ENCODE results near the gene KRT34.
A peak's percentile ranks its signal among the peaks of the same experiment; 100 is the strongest.

KRT34 gene

GRCh38 chr17:41406205-41406604, 24.1 kb upstream of the KRT34 start:
- DNase-seq, result no peak
- 65% methylated on average over 5 of the region's 5 CpGs for WGBS
- H3K4me1 ChIP-seq (ENCODE audit: control insufficient read depth, insufficient read depth, low read depth, low read length), result peaks cover 22% of the 10 kb centered on the region

GRCh38 chr17:41404024-41404671, 22.0 kb upstream of the KRT34 start:
- 39% methylated on average over 7 of the region's 7 CpGs for WGBS
- Histone ChIP-seq H3K79me1 (replicated peaks; ENCODE audit: low read length, poor library complexity, severe bottlenecking) (no peaks in the 10 kb centered on the region), H2AK5ac (ENCODE audit: low read length, severe bottlenecking) (peak overlapping the region; percentile 54)

More at GRCh38 chr17:41406205-41406604, 24.1 kb upstream of the KRT34 start:
- Histone ChIP-seq H2BK120ac (ENCODE audit: low read depth, low read length) (no peak overlapping the region), H3K9ac (ENCODE audit: low read length) (no peak overlapping the region), H3K23ac (ENCODE audit: low read length in 2 of 2) (no peak overlapping the region), H2BK12ac (ENCODE audit: low read length in 2 of 2) (no peak overlapping the region), H4K8ac (ENCODE audit: low read length) (no peak overlapping the region), H4K91ac (ENCODE audit: low read length) (no peak overlapping the region), H3K27ac (ENCODE audit: low read length, poor library complexity, severe bottlenecking) (no peak overlapping the region), H3K36me3 (ENCODE audit: control insufficient read depth in 1 of 2, insufficient read depth in 2 of 2, low read depth in 1 of 2, low read length in 2 of 2) (no peaks in the 10 kb centered on the region), H3K4me2 (ENCODE audit: low read length, poor library complexity, severe bottlenecking) (no peak overlapping the region), H3K14ac (ENCODE audit: low read length in 2 of 2) (no peak overlapping the region), H3K4me3 (ENCODE audit: insufficient read depth in 1 of 2, low read depth in 1 of 2, low read length in 2 of 2) (no peak overlapping the region), H3K79me1 (replicated peaks; ENCODE audit: low read length, poor library complexity, severe bottlenecking) (no peaks in the 10 kb centered on the region), H2AK5ac (ENCODE audit: low read length, severe bottlenecking) (no peak overlapping the region), H3K4ac (ENCODE audit: low read depth in 1 of 2, low read length in 2 of 2) (no peak overlapping the region), H3K9me3 (ENCODE audit: control insufficient read depth, low read length) (no peaks in the 10 kb centered on the region), H3K18ac (ENCODE audit: low read depth in 1 of 2, low read length in 2 of 2) (no peak overlapping the region), H3K27me3 (ENCODE audit: control insufficient read depth in 1 of 2, insufficient read depth in 1 of 2, low read length in 2 of 2) (peaks cover 0 to 21% of the 10 kb centered on the region in 2 experiments), H2AFZ (ENCODE audit: low read depth, low read length) (no peak overlapping the region), H2BK15ac (ENCODE audit: low read depth, poor library complexity, severe bottlenecking) (no peak overlapping the region), H2BK5ac (ENCODE audit: low read depth, low read length, poor library complexity, severe bottlenecking) (no peak overlapping the region)

GRCh38 chr17:41403404-41404023, 21.4 kb upstream of the KRT34 start:
- Histone ChIP-seq H3K14ac (ENCODE audit: low read length in 2 of 2) (no peak overlapping the region), H4K91ac (ENCODE audit: low read length) (no peak overlapping the region), H3K4ac (ENCODE audit: low read depth in 1 of 2, low read length in 2 of 2) (no peak overlapping the region), H3K36me3 (ENCODE audit: control insufficient read depth in 1 of 2, insufficient read depth in 2 of 2, low read depth in 1 of 2, low read length in 2 of 2) (no peaks in the 10 kb centered on the region), H3K23ac (ENCODE audit: low read length in 2 of 2) (no peak overlapping the region), H3K18ac (ENCODE audit: low read depth in 1 of 2, low read length in 2 of 2) (no peak overlapping the region), H3K9me3 (ENCODE audit: control insufficient read depth, low read length) (no peaks in the 10 kb centered on the region), H3K9ac (ENCODE audit: low read length) (no peak overlapping the region), H2AK5ac (ENCODE audit: low read length, severe bottlenecking) (no peak overlapping the region), H3K27me3 (ENCODE audit: control insufficient read depth in 1 of 2, insufficient read depth in 1 of 2, low read length in 2 of 2) (peaks cover 0 to 20% of the 10 kb centered on the region in 2 experiments), H3K27ac (ENCODE audit: low read length, poor library complexity, severe bottlenecking) (peak overlapping the region; percentile 4), H4K8ac (ENCODE audit: low read length) (no peak overlapping the region), H2BK12ac (ENCODE audit: low read length in 2 of 2) (no peak overlapping the region), H2AFZ (ENCODE audit: low read depth, low read length) (no peak overlapping the region), H3K79me1 (replicated peaks; ENCODE audit: low read length, poor library complexity, severe bottlenecking) (no peaks in the 10 kb centered on the region), H2BK15ac (ENCODE audit: low read depth, poor library complexity, severe bottlenecking) (no peak overlapping the region), H2BK5ac (ENCODE audit: low read depth, low read length, poor library complexity, severe bottlenecking) (no peak overlapping the region), H2BK120ac (ENCODE audit: low read depth, low read length) (no peak overlapping the region), H3K4me1 (ENCODE audit: control insufficient read depth, insufficient read depth, low read depth, low read length) (peaks cover 22% of the 10 kb centered on the region), H3K4me2 (ENCODE audit: low read length, poor library complexity, severe bottlenecking) (no peak overlapping the region), H3K4me3 (ENCODE audit: insufficient read depth in 1 of 2, low read depth in 1 of 2, low read length in 2 of 2) (no peak overlapping the region)
- WGBS, result 43% methylated on average over 3 of the region's 4 CpGs
- no peak for DNase-seq

More at GRCh38 chr17:41404024-41404671, 22.0 kb upstream of the KRT34 start:
- Histone ChIP-seq H2BK5ac (ENCODE audit: low read depth, low read length, poor library complexity, severe bottlenecking) (no peak overlapping the region), H2AFZ (ENCODE audit: low read depth, low read length) (no peak overlapping the region), H2BK120ac (ENCODE audit: low read depth, low read length) (no peak overlapping the region), H3K27ac (ENCODE audit: low read length, poor library complexity, severe bottlenecking) (peak overlapping the region; percentile 4), H3K4me2 (ENCODE audit: low read length, poor library complexity, severe bottlenecking) (no peak overlapping the region), H4K91ac (ENCODE audit: low read length) (no peak overlapping the region), H3K9ac (ENCODE audit: low read length) (peak overlapping the region; percentile 37), H3K23ac (ENCODE audit: low read length in 2 of 2) (no peak overlapping the region), H3K4ac (ENCODE audit: low read depth in 1 of 2, low read length in 2 of 2) (no peak overlapping the region), H3K4me1 (ENCODE audit: control insufficient read depth, insufficient read depth, low read depth, low read length) (peaks cover 22% of the 10 kb centered on the region), H3K14ac (ENCODE audit: low read length in 2 of 2) (no peak overlapping the region), H3K18ac (ENCODE audit: low read depth in 1 of 2, low read length in 2 of 2) (no peak overlapping the region), H2BK15ac (ENCODE audit: low read depth, poor library complexity, severe bottlenecking) (no peak overlapping the region), H3K36me3 (ENCODE audit: control insufficient read depth in 1 of 2, insufficient read depth in 2 of 2, low read depth in 1 of 2, low read length in 2 of 2) (no peaks in the 10 kb centered on the region), H3K27me3 (ENCODE audit: control insufficient read depth in 1 of 2, insufficient read depth in 1 of 2, low read length in 2 of 2) (peaks cover 0 to 26% of the 10 kb centered on the region in 2 experiments), H2BK12ac (ENCODE audit: low read length in 2 of 2) (no peak overlapping the region), H4K8ac (ENCODE audit: low read length) (no peak overlapping the region), H3K9me3 (ENCODE audit: control insufficient read depth, low read length) (no peaks in the 10 kb centered on the region), H3K4me3 (ENCODE audit: insufficient read depth in 1 of 2, low read depth in 1 of 2, low read length in 2 of 2) (no peak overlapping the region)
- peak; percentile 93 for DNase-seq

- Histone ChIP-seq H3K4ac (ENCODE audit: low read depth in 1 of 2, low read length in 2 of 2) (no peak overlapping the region), H2BK5ac (ENCODE audit: low read depth, low read length, poor library complexity, severe bottlenecking) (no peak overlapping the region), H4K91ac (ENCODE audit: low read length) (no peak overlapping the region), H2BK15ac (ENCODE audit: low read depth, poor library complexity, severe bottlenecking) (no peak overlapping the region), H2BK120ac (ENCODE audit: low read depth, low read length) (no peak overlapping the region), H3K27me3 (ENCODE audit: control insufficient read depth in 1 of 2, insufficient read depth in 1 of 2, low read length in 2 of 2) (peaks cover 0 to 20% of the 10 kb centered on the region in 2 experiments), H2AFZ (ENCODE audit: low read depth, low read length) (no peak overlapping the region), H3K14ac (ENCODE audit: low read length in 2 of 2) (no peak overlapping the region), H3K18ac (ENCODE audit: low read depth in 1 of 2, low read length in 2 of 2) (no peak overlapping the region), H3K9ac (ENCODE audit: low read length) (no peak overlapping the region), H3K79me1 (replicated peaks; ENCODE audit: low read length, poor library complexity, severe bottlenecking) (no peaks in the 10 kb centered on the region), H3K27ac (ENCODE audit: low read length, poor library complexity, severe bottlenecking) (no peak overlapping the region), H3K4me1 (ENCODE audit: control insufficient read depth, insufficient read depth, low read depth, low read length) (peaks cover 22% of the 10 kb centered on the region), H3K4me3 (ENCODE audit: insufficient read depth in 1 of 2, low read depth in 1 of 2, low read length in 2 of 2) (no peak overlapping the region), H3K9me3 (ENCODE audit: control insufficient read depth, low read length) (no peaks in the 10 kb centered on the region), H4K8ac (ENCODE audit: low read length) (no peak overlapping the region), H2BK12ac (ENCODE audit: low read length in 2 of 2) (no peak overlapping the region), H3K36me3 (ENCODE audit: control insufficient read depth in 1 of 2, insufficient read depth in 2 of 2, low read depth in 1 of 2, low read length in 2 of 2) (no peaks in the 10 kb centered on the region), H3K23ac (ENCODE audit: low read length in 2 of 2) (no peak overlapping the region), H2AK5ac (ENCODE audit: low read length, severe bottlenecking) (peak overlapping the region; percentile 31), H3K4me2 (ENCODE audit: low read length, poor library complexity, severe bottlenecking) (no peak overlapping the region)
- DNase-seq, result no peak
- 91% methylated on average over 5 of the region's 5 CpGs for WGBS
Measured at GRCh38 chr17:41402161-41402560, 20.1 kb upstream of the KRT34 start.

Measured in mesenchymal stem cell (in vitro differentiated cells and primary cell).